Measurements from ENCODE around the gene SEMA4B.

The SEMA4B gene

DNA sequence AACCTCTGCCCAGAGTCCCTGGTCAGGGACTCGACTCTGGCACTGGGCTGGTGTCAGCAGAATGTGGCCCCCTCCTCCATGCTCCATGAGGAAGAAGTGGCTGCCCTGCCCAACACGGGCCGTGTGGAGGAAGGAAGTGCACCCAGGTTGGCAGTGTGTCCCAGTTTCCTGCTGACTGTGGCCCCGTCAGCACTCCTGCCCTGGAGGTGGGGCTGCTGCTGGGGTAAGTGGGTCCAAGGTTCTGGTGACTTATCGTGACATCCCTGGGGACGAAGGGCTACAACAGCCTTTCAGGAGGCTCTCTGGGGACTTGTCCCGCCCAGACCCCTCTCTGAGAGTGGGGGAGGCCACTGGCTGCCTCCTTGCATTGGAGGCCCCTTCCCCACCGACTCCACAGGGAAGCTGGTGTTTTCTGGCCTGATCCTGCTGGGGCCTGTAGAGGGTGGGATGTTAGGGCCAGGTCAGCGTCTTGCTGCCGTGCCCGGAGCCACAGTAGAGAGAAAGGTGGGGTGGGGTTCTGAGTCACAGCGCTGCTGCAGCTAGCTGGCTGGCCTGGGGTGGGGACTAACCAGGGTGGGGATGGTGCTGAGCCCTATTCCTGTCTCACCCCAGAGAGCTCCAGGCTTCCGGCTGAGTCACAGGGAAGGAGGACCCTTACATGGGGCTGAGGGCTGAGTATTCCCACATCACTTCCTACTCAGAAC lies 10.5 kb downstream of the SEMA4B start:
- no peaks in the 10 kb centered on the region for H3K27me3 ChIP-seq (ENCODE audit: control insufficient read depth, insufficient read depth, low read length)
- no peak overlapping the region for H3K9ac ChIP-seq (ENCODE audit: low read depth, low read length)
- no peaks in the 10 kb centered on the region for H3K4me1 ChIP-seq (ENCODE audit: control insufficient read depth, insufficient read depth, low read length)
- H3K9me3 ChIP-seq (ENCODE audit: control insufficient read depth, insufficient read depth, low read length): no peaks in the 10 kb centered on the region
- peaks cover 4% of the 10 kb centered on the region for H3K36me3 ChIP-seq (ENCODE audit: control insufficient read depth, insufficient read depth, low read length)
- no peak overlapping the region for H3K4me3 ChIP-seq (ENCODE audit: low read depth, low read length)

DNA sequence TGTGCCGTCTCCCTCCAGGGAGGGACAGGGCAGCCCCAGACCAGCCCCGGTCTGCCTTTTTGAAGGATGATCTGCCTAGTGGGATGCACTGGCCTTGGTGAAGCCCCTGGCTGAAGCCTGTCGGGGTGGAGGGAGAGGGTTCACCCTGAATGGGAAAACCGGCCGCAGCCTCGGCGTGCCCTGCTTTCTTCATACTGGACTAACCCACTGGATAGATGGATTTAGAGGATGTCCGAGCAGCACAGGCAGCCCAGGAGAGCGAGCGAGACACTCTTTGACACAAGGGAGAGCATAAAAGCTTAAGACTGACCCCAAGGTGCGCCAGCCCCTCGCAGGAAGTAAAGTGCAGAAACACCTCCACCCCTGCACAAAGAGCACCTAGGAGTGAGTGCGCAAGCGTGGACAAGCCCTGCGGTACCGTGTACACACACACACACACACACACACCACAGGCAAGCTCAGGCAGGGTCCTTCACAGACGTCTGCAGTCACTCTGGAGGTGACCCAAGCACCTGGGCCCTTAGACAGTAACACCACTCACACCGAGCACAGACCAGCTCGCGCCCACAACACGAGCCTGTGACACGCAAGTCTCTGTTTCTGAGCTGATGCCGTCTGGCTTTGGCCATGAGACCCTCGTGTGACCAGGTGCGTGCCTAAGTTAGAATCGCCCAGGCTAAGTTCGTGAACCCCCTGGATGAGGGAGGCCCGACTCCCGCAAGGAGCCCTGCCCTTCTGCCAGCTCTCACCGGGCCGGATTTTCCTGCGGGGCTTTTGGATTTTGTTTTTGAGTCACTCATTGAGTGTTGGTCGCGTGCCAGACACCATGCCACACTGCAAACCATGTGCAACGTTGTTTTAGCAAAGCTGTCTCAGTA lies 11.3 kb downstream of the SEMA4B start:
- peaks cover 4% of the 10 kb centered on the region for H3K36me3 ChIP-seq (ENCODE audit: control insufficient read depth, insufficient read depth, low read length)
- H3K4me3 ChIP-seq (ENCODE audit: low read depth, low read length): no peak overlapping the region
- no peaks in the 10 kb centered on the region for H3K27me3 ChIP-seq (ENCODE audit: control insufficient read depth, insufficient read depth, low read length)
- H3K4me1 ChIP-seq (ENCODE audit: control insufficient read depth, insufficient read depth, low read length): no peaks in the 10 kb centered on the region
- H3K9ac ChIP-seq (ENCODE audit: low read depth, low read length): no peak overlapping the region
- H3K9me3 ChIP-seq (ENCODE audit: control insufficient read depth, insufficient read depth, low read length): no peaks in the 10 kb centered on the region

DNA sequence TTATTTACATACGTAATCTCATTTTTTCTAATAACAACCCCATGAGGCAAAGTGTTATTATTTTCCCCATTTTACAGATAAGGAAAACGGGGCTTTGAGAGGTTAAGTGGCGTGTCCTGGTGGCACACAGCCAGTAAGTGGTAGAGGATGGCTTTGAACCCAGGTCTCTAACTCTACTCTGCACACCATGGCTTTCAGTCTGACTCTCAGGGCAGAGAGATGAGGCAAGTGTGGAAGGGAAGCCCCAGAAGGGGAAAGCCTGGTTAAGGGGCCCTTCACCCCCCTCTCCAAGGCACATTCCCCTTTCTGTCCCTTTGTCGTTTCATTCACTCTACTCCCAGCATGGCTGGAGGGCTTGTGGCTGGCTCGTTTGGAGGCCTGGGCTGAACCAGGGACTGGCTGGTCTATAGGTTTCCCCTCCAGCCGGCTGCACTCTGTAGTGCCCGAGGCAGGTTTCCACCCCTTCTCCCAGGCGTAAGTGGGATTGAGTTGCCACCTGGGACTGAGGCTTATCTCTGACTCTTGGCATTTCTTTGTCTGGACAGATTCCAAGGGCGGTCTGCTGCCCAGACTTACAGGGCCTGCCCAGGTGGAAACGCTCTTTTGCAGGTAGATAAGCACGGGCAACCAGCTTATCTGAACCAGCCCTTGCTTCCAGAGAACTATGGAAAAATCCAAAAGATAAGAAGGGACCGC lies 12.1 kb downstream of the SEMA4B start:
- Histone ChIP-seq H3K9ac (ENCODE audit: low read depth, low read length) (no peak overlapping the region), H3K36me3 (ENCODE audit: control insufficient read depth, insufficient read depth, low read length) (peaks cover 4% of the 10 kb centered on the region), H3K9me3 (ENCODE audit: control insufficient read depth, insufficient read depth, low read length) (no peaks in the 10 kb centered on the region), H3K27me3 (ENCODE audit: control insufficient read depth, insufficient read depth, low read length) (no peaks in the 10 kb centered on the region), H3K4me3 (ENCODE audit: low read depth, low read length) (no peak overlapping the region), H3K4me1 (ENCODE audit: control insufficient read depth, insufficient read depth, low read length) (no peaks in the 10 kb centered on the region)

DNA sequence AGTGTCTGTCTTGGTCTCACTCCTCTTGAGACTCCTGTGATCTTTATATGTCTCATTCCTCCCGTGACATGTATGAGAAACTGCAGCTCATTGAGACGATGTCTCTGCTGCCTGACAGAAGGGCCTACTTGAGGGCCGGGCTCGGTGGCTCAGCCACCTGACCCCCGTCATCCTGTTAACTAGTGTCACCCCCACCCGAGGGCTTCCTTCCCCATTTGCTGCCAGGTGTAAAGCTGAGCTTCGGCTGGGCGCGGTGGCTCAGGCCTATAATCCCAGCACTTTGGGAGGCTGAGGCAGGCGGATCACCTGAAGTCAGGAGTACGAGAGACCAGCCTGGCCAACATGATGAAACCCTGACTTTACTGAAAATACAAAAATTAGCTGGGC lies 12.7 kb downstream of the SEMA4B start:
- H3K4me3 ChIP-seq (ENCODE audit: low read depth, low read length): no peak overlapping the region
- no peak overlapping the region for H3K9ac ChIP-seq (ENCODE audit: low read depth, low read length)
- H3K4me1 ChIP-seq (ENCODE audit: control insufficient read depth, insufficient read depth, low read length): no peaks in the 10 kb centered on the region
- H3K36me3 ChIP-seq (ENCODE audit: control insufficient read depth, insufficient read depth, low read length): peaks cover 4% of the 10 kb centered on the region
- H3K9me3 ChIP-seq (ENCODE audit: control insufficient read depth, insufficient read depth, low read length): no peaks in the 10 kb centered on the region
- no peaks in the 10 kb centered on the region for H3K27me3 ChIP-seq (ENCODE audit: control insufficient read depth, insufficient read depth, low read length)

DNA sequence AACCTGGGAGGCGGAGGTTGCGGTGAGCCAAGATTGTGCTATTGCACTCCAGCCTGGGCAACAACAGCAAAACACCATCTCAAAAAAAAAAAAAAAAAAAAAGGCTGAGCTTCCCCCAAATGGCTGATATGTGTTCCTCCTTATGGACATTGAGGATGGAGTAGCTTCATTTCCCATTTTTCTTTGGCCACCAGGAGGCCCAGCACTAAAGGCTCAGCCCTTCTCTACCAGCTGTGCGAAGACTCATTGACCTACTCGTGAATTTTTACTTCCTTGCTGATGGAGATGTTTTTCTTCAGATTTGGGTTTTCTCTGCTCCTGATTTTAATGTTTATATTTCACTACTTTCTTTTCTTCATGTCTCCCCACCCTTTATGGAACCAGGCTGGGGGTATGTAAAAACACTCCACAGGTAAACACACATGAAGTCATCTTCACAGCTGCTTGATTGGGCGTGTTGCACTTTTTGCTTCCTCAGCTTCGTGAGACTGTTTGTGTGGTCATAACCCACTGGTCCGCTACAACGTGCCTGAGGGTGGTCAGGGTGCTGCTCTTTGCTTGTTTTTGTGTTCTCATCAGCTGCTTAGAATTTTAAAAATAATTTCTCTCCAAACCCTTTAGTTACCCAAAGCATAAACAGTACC lies 13.5 kb downstream of the SEMA4B start:
- peaks cover 4% of the 10 kb centered on the region for H3K36me3 ChIP-seq (ENCODE audit: control insufficient read depth, insufficient read depth, low read length)
- no peaks in the 10 kb centered on the region for H3K27me3 ChIP-seq (ENCODE audit: control insufficient read depth, insufficient read depth, low read length)
- H3K9me3 ChIP-seq (ENCODE audit: control insufficient read depth, insufficient read depth, low read length): no peaks in the 10 kb centered on the region
- no peak overlapping the region for H3K9ac ChIP-seq (ENCODE audit: low read depth, low read length)
- no peak overlapping the region for H3K4me3 ChIP-seq (ENCODE audit: low read depth, low read length)
- no peaks in the 10 kb centered on the region for H3K4me1 ChIP-seq (ENCODE audit: control insufficient read depth, insufficient read depth, low read length)

DNA sequence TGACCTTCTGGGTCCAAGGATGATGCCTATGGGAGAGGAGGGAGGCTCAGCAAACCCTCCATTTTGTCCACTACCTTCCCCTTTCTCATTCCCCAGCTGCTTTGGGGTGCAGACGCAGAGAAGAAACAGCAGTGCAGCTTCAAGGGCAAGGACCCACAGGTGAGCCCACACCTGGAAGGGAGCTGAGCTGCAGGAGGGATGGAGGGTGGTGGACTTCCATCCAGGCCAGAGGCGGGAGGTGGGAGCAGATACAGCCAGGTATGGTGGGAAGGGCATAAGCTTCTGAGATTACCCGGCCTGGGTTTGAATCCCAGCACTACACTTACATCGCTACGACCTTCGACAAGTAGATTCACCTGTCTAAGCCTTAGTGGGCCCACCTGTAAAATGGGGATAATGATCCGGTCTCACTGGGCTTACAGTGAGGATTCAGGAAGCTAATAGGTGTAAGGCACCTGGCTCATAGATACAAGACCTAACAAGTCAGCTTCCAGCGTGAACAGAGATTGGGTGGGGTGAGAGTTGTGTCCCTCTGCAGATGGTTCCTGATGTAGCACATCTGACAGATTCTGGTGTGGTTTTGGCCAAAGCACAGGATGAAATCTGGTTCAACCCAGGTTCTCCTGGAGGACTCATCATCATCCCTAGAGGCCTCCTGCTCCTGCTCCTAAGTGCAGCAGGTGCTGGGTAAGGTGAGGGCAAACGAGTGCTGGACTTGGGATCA lies 16.7 kb downstream of the SEMA4B start:
- no peak overlapping the region for H3K9ac ChIP-seq (ENCODE audit: low read depth, low read length)
- H3K9me3 ChIP-seq (ENCODE audit: control insufficient read depth, insufficient read depth, low read length): no peaks in the 10 kb centered on the region
- peaks cover 5% of the 10 kb centered on the region for H3K36me3 ChIP-seq (ENCODE audit: control insufficient read depth, insufficient read depth, low read length)
- H3K4me3 ChIP-seq (ENCODE audit: low read depth, low read length): no peak overlapping the region
- no peaks in the 10 kb centered on the region for H3K27me3 ChIP-seq (ENCODE audit: control insufficient read depth, insufficient read depth, low read length)
- H3K4me1 ChIP-seq (ENCODE audit: control insufficient read depth, insufficient read depth, low read length): no peaks in the 10 kb centered on the region

DNA sequence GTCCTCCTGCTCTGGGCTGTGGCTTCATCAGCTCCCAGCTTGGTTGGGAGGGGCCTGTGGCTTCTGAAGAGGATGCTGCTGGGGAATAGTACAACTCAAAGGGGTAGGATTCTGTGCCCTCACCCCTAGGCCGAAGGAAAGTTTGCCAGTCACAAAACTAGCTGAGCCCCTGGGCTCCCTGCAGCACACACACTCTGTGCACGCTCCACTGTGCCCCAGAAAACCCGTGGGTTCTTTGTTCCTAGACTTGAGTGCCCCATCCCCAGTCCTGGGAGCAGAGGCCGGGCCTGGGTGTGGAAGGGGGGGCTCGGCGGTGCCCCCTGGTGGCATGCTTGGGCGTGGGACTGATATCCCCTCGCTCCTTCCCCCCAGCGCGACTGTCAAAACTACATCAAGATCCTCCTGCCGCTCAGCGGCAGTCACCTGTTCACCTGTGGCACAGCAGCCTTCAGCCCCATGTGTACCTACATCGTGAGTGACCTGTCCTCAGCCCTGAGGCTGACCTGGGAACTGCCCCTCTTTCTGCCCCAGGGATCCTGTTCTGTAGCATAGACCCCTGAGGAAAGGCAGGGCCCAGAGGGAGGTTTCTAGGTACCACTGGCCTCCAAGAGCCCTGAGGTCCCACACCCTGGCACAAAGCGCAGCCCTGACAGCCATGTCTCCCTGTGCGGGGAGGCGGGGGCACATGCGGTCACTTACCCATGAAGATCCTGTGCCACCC lies 18.5 kb downstream of the SEMA4B start:
- Histone ChIP-seq H3K9me3 (ENCODE audit: control insufficient read depth, insufficient read depth, low read length) (no peaks in the 10 kb centered on the region), H3K36me3 (ENCODE audit: control insufficient read depth, insufficient read depth, low read length) (peaks cover 20% of the 10 kb centered on the region), H3K4me3 (ENCODE audit: low read depth, low read length) (no peak overlapping the region), H3K27me3 (ENCODE audit: control insufficient read depth, insufficient read depth, low read length) (no peaks in the 10 kb centered on the region), H3K4me1 (ENCODE audit: control insufficient read depth, insufficient read depth, low read length) (no peaks in the 10 kb centered on the region), H3K9ac (ENCODE audit: low read depth, low read length) (no peak overlapping the region)

DNA sequence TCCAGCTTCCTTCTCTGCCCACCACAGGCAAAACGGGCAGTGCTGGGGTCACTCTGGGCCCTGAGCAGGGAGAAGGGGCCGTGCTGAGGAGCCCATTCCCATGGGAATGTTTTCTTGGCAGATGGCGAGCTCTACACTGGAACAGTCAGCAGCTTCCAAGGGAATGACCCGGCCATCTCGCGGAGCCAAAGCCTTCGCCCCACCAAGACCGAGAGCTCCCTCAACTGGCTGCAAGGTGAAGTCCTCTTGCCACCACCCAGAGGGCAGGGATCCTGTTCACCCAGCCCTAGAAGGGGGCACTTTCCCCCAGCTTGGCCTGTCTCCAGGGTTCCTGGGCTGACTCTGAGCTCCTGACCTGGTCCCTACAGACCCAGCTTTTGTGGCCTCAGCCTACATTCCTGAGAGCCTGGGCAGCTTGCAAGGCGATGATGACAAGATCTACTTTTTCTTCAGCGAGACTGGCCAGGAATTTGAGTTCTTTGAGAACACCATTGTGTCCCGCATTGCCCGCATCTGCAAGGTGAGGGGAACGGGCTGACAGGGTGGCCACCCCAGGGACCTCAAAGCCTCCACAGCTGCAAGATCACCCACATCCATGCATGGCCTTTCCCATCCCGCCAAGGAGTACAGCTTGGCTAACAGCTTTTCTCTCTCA lies 20.2 kb downstream of the SEMA4B start:
- H3K4me3 ChIP-seq (ENCODE audit: low read depth, low read length): no peak overlapping the region
- H3K27me3 ChIP-seq (ENCODE audit: control insufficient read depth, insufficient read depth, low read length): no peaks in the 10 kb centered on the region
- no peaks in the 10 kb centered on the region for H3K4me1 ChIP-seq (ENCODE audit: control insufficient read depth, insufficient read depth, low read length)
- H3K9me3 ChIP-seq (ENCODE audit: control insufficient read depth, insufficient read depth, low read length): no peaks in the 10 kb centered on the region
- peaks cover 34% of the 10 kb centered on the region for H3K36me3 ChIP-seq (ENCODE audit: control insufficient read depth, insufficient read depth, low read length)
- no peak overlapping the region for H3K9ac ChIP-seq (ENCODE audit: low read depth, low read length)

DNA sequence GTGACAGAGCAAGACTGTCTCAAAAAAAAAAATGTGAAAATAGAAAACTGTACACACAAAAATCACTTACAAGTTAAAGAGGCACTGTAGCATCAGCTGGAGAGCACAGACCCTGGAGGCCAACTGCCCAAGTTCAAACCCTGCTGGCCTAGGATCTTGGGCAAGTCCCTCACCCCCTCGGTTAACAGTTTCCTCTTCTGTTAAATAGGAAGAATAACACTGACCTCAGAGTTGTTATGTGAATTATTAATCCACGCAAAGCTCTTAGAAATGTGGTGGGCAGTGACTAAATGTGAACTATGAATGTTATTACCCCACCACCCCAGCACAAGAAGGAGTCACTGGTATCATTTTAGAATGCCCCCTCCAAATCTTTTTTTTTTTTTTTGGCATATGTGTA lies 21.4 kb downstream of the SEMA4B start:
- Histone ChIP-seq H3K27me3 (ENCODE audit: control insufficient read depth, insufficient read depth, low read length) (no peaks in the 10 kb centered on the region), H3K4me1 (ENCODE audit: control insufficient read depth, insufficient read depth, low read length) (no peaks in the 10 kb centered on the region), H3K9ac (ENCODE audit: low read depth, low read length) (no peak overlapping the region), H3K36me3 (ENCODE audit: control insufficient read depth, insufficient read depth, low read length) (peaks cover 39% of the 10 kb centered on the region), H3K9me3 (ENCODE audit: control insufficient read depth, insufficient read depth, low read length) (no peaks in the 10 kb centered on the region), H3K4me3 (ENCODE audit: low read depth, low read length) (no peak overlapping the region)

DNA sequence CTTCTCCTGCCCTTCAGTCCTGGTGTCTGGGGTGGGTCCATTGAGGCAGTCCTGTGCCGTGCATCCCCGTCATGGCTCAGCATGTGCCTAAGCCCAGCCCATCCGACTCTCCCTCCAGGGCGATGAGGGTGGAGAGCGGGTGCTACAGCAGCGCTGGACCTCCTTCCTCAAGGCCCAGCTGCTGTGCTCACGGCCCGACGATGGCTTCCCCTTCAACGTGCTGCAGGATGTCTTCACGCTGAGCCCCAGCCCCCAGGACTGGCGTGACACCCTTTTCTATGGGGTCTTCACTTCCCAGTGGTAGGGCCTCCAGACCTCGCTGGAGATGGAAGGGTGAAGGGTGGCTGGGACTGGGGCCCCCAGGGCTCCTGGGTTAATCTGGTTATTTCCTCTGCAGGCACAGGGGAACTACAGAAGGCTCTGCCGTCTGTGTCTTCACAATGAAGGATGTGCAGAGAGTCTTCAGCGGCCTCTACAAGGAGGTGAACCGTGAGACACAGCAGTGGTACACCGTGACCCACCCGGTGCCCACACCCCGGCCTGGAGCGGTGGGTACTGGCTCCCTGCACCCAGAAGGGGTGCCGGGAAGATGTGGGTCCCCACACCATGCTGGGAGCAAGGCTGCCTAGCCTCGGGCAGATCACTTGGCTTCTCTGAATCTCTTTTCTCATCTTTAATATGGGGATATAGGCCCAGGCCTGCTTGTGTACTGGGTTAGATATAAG lies 22.5 kb downstream of the SEMA4B start:
- Histone ChIP-seq H3K27me3 (ENCODE audit: control insufficient read depth, insufficient read depth, low read length) (no peaks in the 10 kb centered on the region), H3K4me3 (ENCODE audit: low read depth, low read length) (no peak overlapping the region), H3K9ac (ENCODE audit: low read depth, low read length) (no peak overlapping the region), H3K36me3 (ENCODE audit: control insufficient read depth, insufficient read depth, low read length) (peaks cover 45% of the 10 kb centered on the region), H3K9me3 (ENCODE audit: control insufficient read depth, insufficient read depth, low read length) (no peaks in the 10 kb centered on the region), H3K4me1 (ENCODE audit: control insufficient read depth, insufficient read depth, low read length) (no peaks in the 10 kb centered on the region)
